Measurements from ENCODE around the gene COL9A2. TPM values are rescaled to one million over a fixed set of nuclear protein-coding genes. Genes with fewer than 3 reads are reported as not detected.
A peak's percentile ranks its signal among the peaks of the same experiment; 100 is the strongest.

COL9A2 gene
- total RNA-seq, 2 experiments from 2014 or later: 7.2 to 8.2 TPM

DNA sequence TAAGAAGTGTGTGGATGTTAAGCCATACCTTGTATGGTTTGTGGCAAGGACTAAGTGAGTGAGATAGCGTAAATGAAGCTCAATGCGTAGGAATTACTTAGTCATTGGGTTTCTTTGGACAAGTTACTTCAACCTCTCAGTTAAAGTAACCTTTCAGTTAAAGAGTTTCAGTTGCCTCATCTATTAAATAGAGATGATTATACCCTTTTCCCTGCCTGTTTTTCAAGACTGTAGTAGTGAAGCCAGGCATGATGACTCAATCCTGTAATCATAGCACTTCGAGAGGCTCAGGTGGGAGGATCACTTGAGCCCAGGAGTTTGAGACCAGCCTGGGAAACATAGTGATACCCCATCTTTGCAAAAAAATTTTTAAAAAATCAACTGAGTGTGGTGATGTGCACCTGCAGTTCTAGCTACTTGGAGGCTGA is 52.7 kb downstream of the COL9A2 start:
- DNase-seq: no peak
- ChIA-PET CTCF (interaction anchor here (1.0 kb wide), 1 partner anchor 112 kb away, joined by 6 read pairs; no protein-coding TSS in a partner anchor), POLR2A (no interaction called here)
- H3K4me1 Mint-ChIP-seq: peaks cover 44% of the 10 kb centered on the region
- H3K9me3 Mint-ChIP-seq: no peaks in the 10 kb centered on the region
- H3K27ac Mint-ChIP-seq: peak overlapping the region; percentile 21
- no peak overlapping the region for H3K4me3 Mint-ChIP-seq
- H3K36me3 Mint-ChIP-seq (ENCODE audit: low read depth): peaks cover 48% of the 10 kb centered on the region
- no peaks in the 10 kb centered on the region for H3K27me3 Mint-ChIP-seq

DNA sequence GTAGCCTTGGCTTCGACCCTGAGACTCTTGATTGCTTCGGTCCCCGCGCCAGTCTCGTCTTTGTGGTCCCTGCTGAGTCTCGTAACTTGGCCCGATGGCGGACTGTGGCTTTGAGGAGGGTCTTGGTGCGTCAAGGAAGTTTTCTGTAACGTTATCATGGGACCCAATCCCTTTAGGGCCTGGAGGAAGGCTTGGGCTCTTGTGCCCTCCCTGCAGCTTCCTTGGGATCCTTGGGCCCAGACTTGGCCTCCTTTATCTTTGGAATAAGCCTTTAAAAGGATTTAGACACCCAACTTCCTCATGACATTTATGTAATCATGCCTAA is 58.7 kb downstream of the COL9A2 start:
- Mint-ChIP-seq H3K27ac (peak overlapping the region; percentile 99), H3K4me3 (peak overlapping the region; percentile 96), H3K4me1 (peaks cover 52% of the 10 kb centered on the region), H3K27me3 (no peaks in the 10 kb centered on the region), H3K9me3 (no peaks in the 10 kb centered on the region), H3K36me3 (ENCODE audit: low read depth) (peaks cover 39% of the 10 kb centered on the region)
- CTCF ChIA-PET: interaction anchor here (1.0 to 3.5 kb wide), 5 partner anchors 17 to 147 kb away, joined by 5 to 10 read pairs (median 10); no protein-coding TSS in a partner anchor
- no peak for DNase-seq
- POLR2A ChIA-PET: interaction anchor here (0.6 to 5.0 kb wide), 18 partner anchors 9 to 273 kb away, joined by 3 to 48 read pairs (median 5); partner anchors contain the start of genes CAP1, COL9A2, PPT1 and RLF

DNA sequence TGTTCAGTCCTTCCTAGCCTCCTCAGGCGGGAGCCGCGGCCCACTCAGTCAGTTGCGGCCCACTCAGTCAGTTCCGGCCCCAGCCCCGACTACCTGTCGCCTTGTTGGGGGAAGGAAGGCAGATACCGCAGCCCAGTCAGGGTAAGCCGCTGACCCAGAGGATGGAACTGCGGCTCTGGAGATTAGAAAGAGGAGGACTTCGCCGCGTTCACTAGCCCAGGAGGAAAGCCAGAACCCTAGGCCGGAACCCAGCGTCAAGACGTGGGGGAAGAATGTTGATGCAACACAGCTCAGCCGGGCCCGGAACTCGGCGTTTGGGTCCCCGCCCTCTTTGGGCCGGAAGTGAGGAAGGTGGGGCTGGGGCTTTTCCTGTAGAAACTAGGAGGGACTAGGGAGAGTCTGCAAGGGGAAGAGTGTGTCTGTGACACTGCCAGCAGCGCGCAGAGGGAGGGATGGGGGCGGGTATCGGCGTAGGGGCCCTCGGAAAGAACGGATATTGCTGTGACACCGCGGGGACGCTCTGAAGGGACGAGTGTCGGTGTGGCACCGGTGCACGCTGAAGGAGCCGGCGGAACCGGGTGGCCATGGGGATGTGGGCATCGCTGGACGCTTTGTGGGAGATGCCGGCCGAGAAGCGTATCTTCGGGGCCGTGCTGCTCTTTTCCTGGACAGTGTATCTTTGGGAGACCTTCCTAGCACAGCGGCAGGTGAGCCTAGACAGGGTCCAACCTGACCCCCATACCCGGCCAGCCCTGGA is 59.2 kb downstream of the COL9A2 start, which contains the start of gene ZMPSTE24:
TSS of gene ZMPSTE24 (plus strand) at position 549 of the 757 bp plus-strand sequence. CDS start at position 585, 36 bp downstream.
- peaks cover 47% of the 10 kb centered on the region for H3K4me1 Mint-ChIP-seq
- peak within 1 kb of the TSS; percentile 99 for H3K27ac Mint-ChIP-seq
- peak; percentile 98 for DNase-seq
- ChIA-PET POLR2A (interaction anchor here (0.6 to 5.0 kb wide), 23 partner anchors 9 to 274 kb away, joined by 3 to 48 read pairs (median 5); partner anchors contain the start of genes CAP1, COL9A2, PPT1 and RLF), CTCF (interaction anchor here (1.0 to 3.5 kb wide), 7 partner anchors 10 to 147 kb away, joined by 5 to 10 read pairs (median 7); no protein-coding TSS in a partner anchor)
- H3K9me3 Mint-ChIP-seq: no peaks in the 10 kb centered on the region
- H3K36me3 Mint-ChIP-seq (ENCODE audit: low read depth): peaks cover 34% of the 10 kb centered on the region
- no peaks in the 10 kb centered on the region for H3K27me3 Mint-ChIP-seq
- peak within 1 kb of the TSS; percentile 96 for H3K4me3 Mint-ChIP-seq

DNA sequence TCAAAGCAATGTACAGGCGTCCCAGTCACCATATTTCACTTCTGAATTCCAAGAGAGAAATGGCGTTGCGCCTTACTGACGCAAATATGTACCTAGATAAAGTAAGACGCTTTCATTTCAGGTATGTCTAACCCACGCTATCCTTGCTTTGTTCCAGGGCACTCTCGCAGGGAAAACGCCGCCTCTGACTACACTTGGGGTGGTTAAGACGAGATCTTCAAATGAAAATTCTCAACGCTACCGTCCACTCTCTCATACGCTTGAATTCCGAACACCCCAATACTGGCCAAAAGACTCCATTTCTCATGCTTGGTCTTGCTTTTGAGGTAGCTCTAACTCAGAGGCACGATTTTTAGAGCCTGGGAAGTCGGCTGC is 59.8 kb downstream of the COL9A2 start:
- Mint-ChIP-seq H3K4me1 (peaks cover 43% of the 10 kb centered on the region), H3K27ac (peak overlapping the region; percentile 99), H3K9me3 (no peaks in the 10 kb centered on the region), H3K4me3 (peak overlapping the region; percentile 96), H3K36me3 (ENCODE audit: low read depth) (peaks cover 30% of the 10 kb centered on the region), H3K27me3 (no peaks in the 10 kb centered on the region)
- no peak for DNase-seq
- ChIA-PET POLR2A (interaction anchor here (0.6 to 5.0 kb wide), 20 partner anchors 12 to 274 kb away, joined by 3 to 48 read pairs (median 5); partner anchors contain the start of genes CAP1, COL9A2, PPT1 and RLF), CTCF (interaction anchor here (0.9 to 3.5 kb wide), 8 partner anchors 9 to 148 kb away, joined by 3 to 10 read pairs (median 6); no protein-coding TSS in a partner anchor)

DNA sequence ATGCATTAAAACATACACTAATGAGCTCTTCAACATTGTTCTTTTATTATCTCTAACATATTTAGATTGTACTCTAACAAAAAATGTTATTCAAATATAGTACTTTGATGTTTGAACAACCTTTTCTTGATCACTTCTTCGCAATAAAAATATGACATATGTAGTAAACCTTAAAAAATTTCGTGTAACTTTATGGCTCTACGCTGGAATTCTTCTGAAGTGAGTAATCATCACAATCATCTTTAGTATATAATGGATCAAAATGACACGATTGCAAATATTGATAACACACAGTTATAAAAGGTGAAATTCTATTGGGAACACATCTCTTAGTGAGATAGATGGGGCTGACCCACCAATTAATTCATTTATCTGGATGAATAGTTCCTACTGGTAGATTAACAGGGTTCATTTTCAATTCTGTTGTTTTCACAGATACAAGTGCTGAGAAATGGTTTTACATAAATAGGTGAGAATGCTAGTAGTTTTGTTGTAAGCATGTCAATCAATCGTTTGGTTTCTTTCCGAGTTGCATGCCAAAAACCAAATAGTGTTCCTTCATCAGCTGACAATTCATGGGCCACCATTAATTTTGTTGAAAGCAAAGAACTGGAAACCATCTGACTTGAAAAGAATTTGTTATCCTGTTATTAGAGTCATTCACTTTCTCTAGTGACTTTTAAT is 60.5 kb downstream of the COL9A2 start:
- H3K4me3 Mint-ChIP-seq: peak overlapping the region; percentile 96
- no peaks in the 10 kb centered on the region for H3K27me3 Mint-ChIP-seq
- ChIA-PET CTCF (interaction anchor here (0.9 to 3.5 kb wide), 6 partner anchors 8 to 104 kb away, joined by 3 to 10 read pairs (median 6); no protein-coding TSS in a partner anchor), POLR2A (interaction anchor here (1.0 to 5.0 kb wide), 12 partner anchors 15 to 217 kb away, joined by 3 to 48 read pairs (median 6); partner anchors contain the start of genes CAP1, RLF and SMAP2)
- no peaks in the 10 kb centered on the region for H3K9me3 Mint-ChIP-seq
- peaks cover 22% of the 10 kb centered on the region for H3K36me3 Mint-ChIP-seq (ENCODE audit: low read depth)
- peaks cover 43% of the 10 kb centered on the region for H3K4me1 Mint-ChIP-seq
- no peak for DNase-seq
- peak overlapping the region; percentile 99 for H3K27ac Mint-ChIP-seq

DNA sequence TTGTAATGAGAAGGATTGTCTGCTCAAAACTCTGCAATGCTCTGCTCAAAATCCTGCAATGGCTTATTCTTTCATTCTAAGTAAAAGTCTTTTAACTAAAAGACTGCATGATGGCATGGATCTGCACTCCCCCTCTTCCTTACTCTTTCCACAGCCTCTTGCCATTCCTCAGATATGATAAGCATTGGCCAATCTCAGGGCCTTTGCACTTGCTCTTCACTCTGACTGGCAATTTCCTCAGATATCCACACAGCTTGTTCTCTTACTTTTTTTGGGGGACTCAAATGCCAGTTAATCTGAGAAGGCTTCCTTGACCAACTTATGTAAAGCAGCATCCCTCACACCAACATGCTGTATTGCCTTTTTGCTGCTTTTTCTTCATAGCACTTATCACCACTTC is 61.9 kb downstream of the COL9A2 start:
- CTCF ChIA-PET: interaction anchor here (1.0 to 3.5 kb wide), 2 partner anchors 14 to 84 kb away, joined by 3 to 10 read pairs; no protein-coding TSS in a partner anchor

DNA sequence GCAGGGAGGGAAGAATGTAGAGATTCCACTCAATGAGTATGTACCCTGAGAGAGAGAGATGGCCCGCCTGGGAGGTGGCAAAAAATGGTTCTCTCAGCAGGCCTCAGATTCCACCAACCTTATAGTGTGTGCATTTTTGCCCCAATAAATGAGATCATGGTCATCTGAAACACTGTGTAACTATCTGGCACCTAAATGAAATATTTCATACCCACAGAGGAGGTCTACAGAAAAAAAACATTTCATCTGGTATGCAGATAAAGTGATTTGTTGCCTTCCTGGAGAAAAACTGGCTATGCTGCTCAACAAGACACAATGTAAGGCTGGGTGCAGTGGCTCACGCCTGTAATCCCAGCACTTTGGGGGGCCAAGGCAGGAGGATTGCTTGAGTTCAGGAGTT is 64.5 kb downstream of the COL9A2 start:
- no peaks in the 10 kb centered on the region for H3K27me3 Mint-ChIP-seq
- H3K4me1 Mint-ChIP-seq: peaks cover 26% of the 10 kb centered on the region
- H3K4me3 Mint-ChIP-seq: no peak overlapping the region
- CTCF ChIA-PET: interaction anchor here (0.7 kb wide), 1 partner anchor 595 kb away, joined by 5 read pairs; no protein-coding TSS in a partner anchor
- POLR2A ChIA-PET: no interaction called here
- H3K27ac Mint-ChIP-seq: no peak overlapping the region
- H3K9me3 Mint-ChIP-seq: no peaks in the 10 kb centered on the region
- peaks cover 3% of the 10 kb centered on the region for H3K36me3 Mint-ChIP-seq (ENCODE audit: low read depth)
- no peak for DNase-seq

More for the DNA sequence above, 61.9 kb downstream of the COL9A2 start:
- POLR2A ChIA-PET: interaction anchor here (1.4 to 5.0 kb wide), 2 partner anchors 13 to 94 kb away, joined by 3 to 48 read pairs; partner anchors contain the start of gene RLF
- no peak for DNase-seq
- Mint-ChIP-seq H3K4me1 (peaks cover 37% of the 10 kb centered on the region), H3K27me3 (no peaks in the 10 kb centered on the region), H3K36me3 (ENCODE audit: low read depth) (peaks cover 9% of the 10 kb centered on the region), H3K27ac (no peak overlapping the region), H3K4me3 (no peak overlapping the region), H3K9me3 (no peaks in the 10 kb centered on the region)

DNA sequence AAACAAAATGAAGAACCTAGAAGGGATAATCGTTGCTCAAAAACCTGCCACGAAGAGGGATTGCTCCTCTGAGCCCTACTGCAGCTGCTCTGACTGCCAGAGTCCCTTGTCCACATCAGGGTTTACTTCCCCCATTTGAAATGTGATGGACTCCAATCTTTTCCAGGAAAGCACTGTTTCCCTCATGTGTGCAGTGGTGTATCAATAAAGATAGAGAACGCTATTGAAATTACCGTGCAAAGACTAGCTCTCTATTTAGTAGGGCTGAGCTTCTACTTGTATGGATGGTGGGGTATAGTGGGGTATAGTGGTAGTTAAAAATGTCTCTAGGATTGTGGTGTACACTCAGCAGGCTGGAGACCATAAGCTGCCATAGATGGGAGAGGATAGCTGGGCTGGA is 65.6 kb downstream of the COL9A2 start:
- Mint-ChIP-seq H3K9me3 (no peaks in the 10 kb centered on the region), H3K27ac (no peak overlapping the region), H3K4me1 (peaks cover 22% of the 10 kb centered on the region), H3K27me3 (no peaks in the 10 kb centered on the region), H3K36me3 (ENCODE audit: low read depth) (peaks cover 3% of the 10 kb centered on the region), H3K4me3 (no peak overlapping the region)
- POLR2A ChIA-PET: no interaction called here
- CTCF ChIA-PET: no interaction called here
- no peak for DNase-seq

Other genes starting within 250 kb of the COL9A2 start
- gene PPT1, start 220.0 kb downstream of the COL9A2 start, total RNA-seq: 10 to 100 TPM; 76.9 to 83.4 TPM
- 10 to 100 TPM; 23.8 to 24.6 TPM for gene RLF, start 155.9 kb downstream of the COL9A2 start, total RNA-seq
- not detected for gene TMCO2, start 69.3 kb downstream of the COL9A2 start, total RNA-seq
- gene ZMPSTE24, start 59.0 kb downstream of the COL9A2 start, total RNA-seq: 10 to 100 TPM; 23.8 to 25.4 TPM
- 100 to 1,000 TPM; 172 to 173 TPM for gene SMAP2, start 56.4 kb upstream of the COL9A2 start, total RNA-seq
- gene ZFP69B, start 133.2 kb upstream of the COL9A2 start, total RNA-seq: 1 to 10 TPM; 5.4 to 5.9 TPM
- gene ZFP69, start 160.0 kb upstream of the COL9A2 start, total RNA-seq: 1 to 10 TPM; 2.3 to 2.5 TPM
- 10 to 100 TPM; 12.3 to 12.6 TPM for gene EXO5, start 191.5 kb upstream of the COL9A2 start, total RNA-seq
- gene ZNF684, start 214.4 kb upstream of the COL9A2 start, total RNA-seq: 1 to 10 TPM; 6.6 to 6.8 TPM

Measured in activated CD4-positive, alpha-beta memory T cell treated with anti-CD3 and anti-CD28 coated beads, Interleukin-2, amount 10 ng/mL, durations not matched to agents 7 days and 5 days (primary cell).